Spleen (tissue), 11 donors: Measurements from ENCODE around the gene TEX51. TPM values are rescaled to one million over a fixed set of nuclear protein-coding genes. Genes with fewer than 3 reads are reported as not detected.
A peak's percentile ranks its signal among the peaks of the same experiment; 100 is the strongest.

ENCODE experiments used
- DNase-seq: peaks from one replicate; pipeline ENCODE4 v3.0.0-alpha.2; 2020
- H3K27ac ChIP-seq, 8 donors: fragments of 200-600 bp; sonication (generic) in 7 of 8; 1 replicate in 4 of 8; 2 replicates in 4 of 8; pipeline versions ENCODE4 v1.5.0 to v1.8.0; 2016 to 2021; ENCODE audit warnings: inconsistent platforms in 4 of 8, mild to moderate bottlenecking in 4 of 8, moderate library complexity in 1 of 8
- H3K27me3 ChIP-seq, 7 donors: fragments of 200-600 bp; sonication (generic) in 6 of 7; replicated peaks in 1 of 7; 1 replicate in 4 of 7; 2 replicates in 3 of 7; pipeline versions ENCODE4 v1.5.0 to v1.8.0; 2016 to 2021; ENCODE audit warnings: inconsistent platforms in 3 of 7, mild to moderate bottlenecking in 1 of 7
- H3K36me3 ChIP-seq, 6 donors: fragments of 200-600 bp; sonication (generic) in 5 of 6; 1 replicate in 4 of 6; 2 replicates in 2 of 6; pipeline versions ENCODE4 v1.5.0 to v1.8.0; 2016 to 2021; ENCODE audit warnings: inconsistent platforms in 2 of 6
- H3K4me1 ChIP-seq, 6 donors: fragments of 200-600 bp; sonication (generic) in 5 of 6; 1 replicate in 3 of 6; 2 replicates in 3 of 6; pipeline versions ENCODE4 v1.5.0 to v1.8.0; 2016 to 2021; ENCODE audit warnings: inconsistent platforms in 3 of 6
- H3K4me3 ChIP-seq, 8 donors: fragments of 200-600 bp; sonication (generic) in 7 of 8; 1 replicate in 4 of 8; 2 replicates in 4 of 8; pipeline versions ENCODE4 v1.5.0 to v1.8.0; 2016 to 2021; ENCODE audit warnings: inconsistent platforms in 4 of 8, mild to moderate bottlenecking in 4 of 8, moderate library complexity in 2 of 8
- H3K9me3 ChIP-seq, 8 donors: fragments of 200-600 bp; sonication (generic) in 7 of 8; 1 replicate in 4 of 8; 2 replicates in 4 of 8; pipeline versions ENCODE4 v1.5.0 to v1.8.0; 2016 to 2021; ENCODE audit warnings: inconsistent platforms in 4 of 8
- CTCF ChIP-seq, 11 experiments: fragments of 200-600 bp in 7 of 11; fragments of 450-650 bp in 4 of 11; sonication (generic) in 4 of 11; IDR thresholded peaks in 8 of 11; conservative IDR thresholded peaks in 3 of 11; 1 replicate in 7 of 11; 2 replicates in 4 of 11; pipeline versions ENCODE4 v1.4.0 to v1.8.0; 2016 to 2021; ENCODE audit warnings: antibody characterized with exemption in 11 of 11, inconsistent platforms in 4 of 11, mild to moderate bottlenecking in 1 of 11
- POLR2A ChIP-seq, 3 donors: fragments of 450-650 bp; IDR thresholded peaks; one replicate each; pipeline ENCODE4 v1.5.1; 2017; ENCODE audit warnings: antibody characterized with exemption in 3 of 3, mild to moderate bottlenecking in 1 of 3
- POLR2AphosphoS5 ChIP-seq, 3 donors: sonication (generic); formaldehyde crosslinking; IDR thresholded peaks; one replicate each; pipeline ENCODE4 v1.5.1; 2017; ENCODE audit warnings: antibody characterized with exemption in 3 of 3
- WGBS, 5 donors: extraction: QIAGEN DNeasy Blood & Tissue Kit in 3 of 5; methylation state at CpG; one replicate each; pipeline versions ENCODE4 v1.1.5 to v1.1.7; 2013 to 2018; 5-methylcytosine and 5-hydroxymethylcytosine counted together
- intact Hi-C: fragments of 100-400 bp; cut with DNase I; formaldehyde crosslinking; loops from one replicate; pipeline ENCODE4 v1.15.0; 2023; ENCODE audit warnings: low total_unique reads
- polyA plus RNA-seq, 3 donors: library from polyadenylated mRNA; stranded (reverse); fragments of 200-250 nt; gene quantifications; one replicate each; pipeline ENCODE4 v1.2.1, GENCODE V29; 2013
- total RNA-seq, 7 donors: library from RNA; depleted of rRNA in 3 of 7; stranded (reverse); fragments of >200 nt in 3 of 7; fragmentation: NEBNext Ultra II Directional in 4 of 7; extraction: Animal tissue kit (Norgen Biotek cat#: 25700) in 4 of 7; gene quantifications; one replicate each; pipeline versions ENCODE4 v1.1.0 to v1.2.1, GENCODE V29; 2016 to 2021
- donor health status: healthy with polysubstance abuse.
- donor health status: DM: no; HTN: no; CAD: no; lungs with moderate emphysema.
- donor health status: DM: no; HTN: no; CAD: no.
- donor health status: Bipolar disorder and iron deficiency.
- donor health status: healthy.
- donor health status: DM: no; HTN: no; CAD: no.
- donor health status: DM: yes; HTN: yes; CAD: no.

TEX51 gene
- total and polyA plus RNA-seq, 10 donors = not detected

DNA sequence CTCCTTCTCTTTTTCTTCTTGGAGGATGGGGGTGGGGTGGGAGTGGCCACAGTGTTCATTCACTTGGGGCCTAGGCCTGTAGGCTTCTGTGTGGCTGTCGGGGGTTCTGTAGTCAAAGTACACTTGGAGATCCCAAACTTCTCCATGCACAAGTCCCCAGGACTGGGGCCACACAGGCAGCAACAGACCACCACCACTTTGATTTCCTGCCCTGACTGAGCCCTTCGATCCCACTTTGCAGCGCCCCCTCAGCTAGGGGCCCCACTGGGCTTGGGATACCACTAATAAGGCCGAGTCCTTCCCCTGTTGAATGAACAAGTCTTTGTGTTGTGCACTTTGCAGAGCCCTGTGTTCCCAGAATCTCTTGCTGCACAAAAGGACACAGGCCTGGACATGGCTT is 5.5 kb upstream of the TEX51 start:
- no peaks in the 10 kb centered on the region for H3K9me3 ChIP-seq
- peaks cover 0 to 3% (median 0%) of the 10 kb centered on the region in 7 donors for H3K27me3 ChIP-seq
- H3K27ac ChIP-seq = no peak overlapping the region
- WGBS, 5 donors = 85 to 93% (median 87%) methylated on average over 4 of the region's 4 CpGs
- no peaks in the 10 kb centered on the region for H3K4me1 ChIP-seq
- TF ChIP-seq POLR2A (IDR thresholded peaks at IDR 0.05) (no peak), POLR2AphosphoS5 (IDR thresholded peaks at IDR 0.05) (no peak), CTCF (IDR thresholded peaks at IDR 0.05 in 8 of 11, conservative IDR thresholded peaks at IDR 0.05 in 3 of 11) (no peak)
- peak; percentile 32 for DNase-seq
- H3K36me3 ChIP-seq = no peaks in the 10 kb centered on the region
- no peak overlapping the region for H3K4me3 ChIP-seq
- intact Hi-C loops = no loop called here

DNA sequence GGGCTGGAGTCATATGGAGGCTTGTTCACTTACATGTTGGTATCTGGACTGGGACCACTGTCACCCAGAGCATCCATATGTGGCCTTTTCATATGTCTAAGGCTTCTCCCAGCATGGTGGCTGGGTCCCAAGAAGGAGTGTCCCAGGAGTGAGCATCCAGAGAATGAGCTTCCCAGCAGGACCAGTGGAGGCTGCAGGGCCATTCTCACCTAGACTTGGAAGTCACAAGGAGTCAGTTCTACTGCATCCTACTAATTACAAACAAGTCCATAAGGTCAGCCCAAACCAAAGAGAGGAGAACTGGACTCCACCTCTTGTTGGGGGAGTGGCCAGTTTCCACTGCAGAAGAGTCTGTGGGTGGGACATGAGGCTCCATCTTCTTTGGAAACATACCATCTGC is 5.1 kb upstream of the TEX51 start:
- Histone ChIP-seq H3K4me3 (no peak overlapping the region), H3K27me3 (no peaks in the 10 kb centered on the region), H3K9me3 (no peaks in the 10 kb centered on the region), H3K36me3 (no peaks in the 10 kb centered on the region), H3K27ac (no peak overlapping the region), H3K4me1 (no peaks in the 10 kb centered on the region)
- intact Hi-C loops = no loop called here
- DNase-seq = no peak
- TF ChIP-seq POLR2A (IDR thresholded peaks at IDR 0.05) (no peak), CTCF (IDR thresholded peaks at IDR 0.05 in 8 of 11, conservative IDR thresholded peaks at IDR 0.05 in 3 of 11) (no peak), POLR2AphosphoS5 (IDR thresholded peaks at IDR 0.05) (no peak)

GRCh38 chr2:126894082-126894481 is 4.6 kb upstream of the TEX51 start:
- intact Hi-C loops = no loop called here
- peak; percentile 56 for DNase-seq
- H3K4me1 ChIP-seq = no peaks in the 10 kb centered on the region
- H3K36me3 ChIP-seq = no peaks in the 10 kb centered on the region
- H3K4me3 ChIP-seq = no peak overlapping the region
- WGBS, 5 donors = 61 to 89% (median 69%) methylated on average over 1 of the region's 1 CpG; no CpG with 5 or more reads in 1 of the 5 donors
- H3K27me3 ChIP-seq = no peaks in the 10 kb centered on the region
- H3K27ac ChIP-seq = no peak overlapping the region
- no peaks in the 10 kb centered on the region for H3K9me3 ChIP-seq
- no peak for TF ChIP-seq CTCF (IDR thresholded peaks at IDR 0.05 in 8 of 11, conservative IDR thresholded peaks at IDR 0.05 in 3 of 11)
- no peak for TF ChIP-seq POLR2AphosphoS5 (IDR thresholded peaks at IDR 0.05)
- TF ChIP-seq POLR2A (IDR thresholded peaks at IDR 0.05) = no peak

- H3K4me3 ChIP-seq = no peak overlapping the region
- no peaks in the 10 kb centered on the region for H3K9me3 ChIP-seq
- no peak for TF ChIP-seq CTCF (IDR thresholded peaks at IDR 0.05 in 8 of 11, conservative IDR thresholded peaks at IDR 0.05 in 3 of 11)
- no peak for TF ChIP-seq POLR2AphosphoS5 (IDR thresholded peaks at IDR 0.05)
- no peak for TF ChIP-seq POLR2A (IDR thresholded peaks at IDR 0.05)
- no peaks in the 10 kb centered on the region for H3K27me3 ChIP-seq
- no peaks in the 10 kb centered on the region for H3K4me1 ChIP-seq
- no peak overlapping the region for H3K27ac ChIP-seq
- WGBS, 5 donors = 79 to 94% (median 90%) methylated on average over 8 to 9 of the region's 9 CpGs
- intact Hi-C loops = no loop called here
- peak; percentile 52 for DNase-seq
- H3K36me3 ChIP-seq = no peaks in the 10 kb centered on the region
Measured at GRCh38 chr2:126894585-126895182, 4.0 kb upstream of the TEX51 start.
